Osteocyte (in vitro differentiated cells): Measurements from ENCODE around the gene GRAMD1A. TPM values are rescaled to one million over a fixed set of nuclear protein-coding genes. Genes with fewer than 3 reads are reported as not detected.
"Not testable (repeated sequence)": the region's sequence is repeated elsewhere in the genome, so short reads cannot be mapped to it uniquely, and the experiment has no call there.

Experiments
- DNase-seq: peaks from one replicate; pipeline ENCODE4 v3.0.0; 2021; ENCODE audit warnings: mixed read lengths; ENCODE audit not compliant: unreplicated experiment; ENCODE audit errors: extremely low spot score
- H3K27ac Mint-ChIP-seq: one replicate; pipeline ENCODE4 v1.8.0; 2021; ENCODE audit warnings: mild to moderate bottlenecking, mixed read lengths; ENCODE audit not compliant: unreplicated experiment
- H3K27me3 Mint-ChIP-seq: one replicate; pipeline ENCODE4 v1.8.0; 2021; ENCODE audit warnings: mixed read lengths; ENCODE audit not compliant: unreplicated experiment
- H3K36me3 Mint-ChIP-seq: one replicate; pipeline ENCODE4 v1.8.0; 2021; ENCODE audit warnings: mixed read lengths; ENCODE audit not compliant: unreplicated experiment
- H3K4me1 Mint-ChIP-seq: one replicate; pipeline ENCODE4 v1.8.0; 2021; ENCODE audit warnings: mixed read lengths; ENCODE audit not compliant: unreplicated experiment
- H3K4me3 Mint-ChIP-seq: one replicate; pipeline ENCODE4 v1.8.0; 2021; ENCODE audit warnings: mild to moderate bottlenecking, moderate library complexity, mixed read lengths; ENCODE audit not compliant: unreplicated experiment
- H3K9me3 Mint-ChIP-seq: one replicate; pipeline ENCODE4 v1.8.0; 2021; ENCODE audit warnings: mixed read lengths; ENCODE audit not compliant: unreplicated experiment
- total RNA-seq: library from RNA; stranded (reverse); gene quantifications from 2 replicates; pipeline ENCODE4 v1.2.1, GENCODE V29; 2021
- TF ChIP-seq, protein P1 (sequence below): fragments of 200-600 bp; sonication (generic); IDR thresholded peaks from 2 replicates; pipeline ENCODE4 v1.5.0; 2021; ENCODE audit warnings: antibody characterized with exemption, mild to moderate bottlenecking, moderate library complexity

GRAMD1A gene
- total RNA-seq, 1 donor from 2014 or later, result 80.8 TPM

DNA sequence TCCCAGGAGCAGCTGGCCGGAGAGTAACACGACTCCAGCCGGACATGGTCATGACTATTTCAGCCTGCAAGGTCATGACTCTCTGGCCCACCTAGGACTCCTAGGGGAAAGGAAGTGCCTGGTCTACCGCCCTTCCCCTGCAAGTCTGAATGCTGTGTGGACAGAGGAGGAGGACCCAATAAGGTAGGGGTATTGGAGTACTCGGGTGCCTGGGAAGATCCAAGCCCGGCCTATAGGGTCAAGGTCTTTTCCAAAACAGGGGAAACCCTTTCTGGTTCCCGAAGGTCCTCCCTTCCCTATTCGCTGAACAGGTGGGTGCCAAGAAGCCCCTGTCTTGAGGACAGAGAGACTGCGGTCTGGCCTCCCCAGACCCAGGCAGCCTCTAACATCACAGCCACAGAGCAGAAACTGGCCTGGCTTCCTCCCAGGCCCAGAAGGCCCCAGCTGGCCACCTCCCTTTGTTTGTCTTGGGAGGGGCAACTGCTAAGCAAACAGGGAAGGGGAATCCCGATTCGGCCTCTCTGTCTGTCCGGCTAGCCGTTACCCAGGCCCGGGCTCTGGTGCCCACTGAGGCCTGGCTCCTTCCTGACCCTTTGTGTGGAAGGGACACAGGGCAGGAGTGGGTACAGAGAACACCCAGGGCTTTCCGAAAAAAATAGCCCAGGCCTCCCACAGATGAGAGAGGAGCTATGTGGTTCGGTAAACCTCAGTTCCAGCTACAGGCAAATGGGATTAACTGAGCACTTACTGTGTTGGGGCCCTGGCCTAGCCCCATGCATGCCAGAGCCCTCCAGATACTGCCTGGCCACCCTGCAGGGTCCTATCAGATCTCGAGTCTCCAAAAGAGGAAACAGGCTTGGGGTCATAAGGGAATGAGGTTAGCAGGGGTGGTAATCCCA lies 5.2 kb upstream of the GRAMD1A start:
- H3K36me3 Mint-ChIP-seq, result no peaks in the 10 kb centered on the region
- no peak overlapping the region for H3K27ac Mint-ChIP-seq
- H3K4me3 Mint-ChIP-seq, result no peak overlapping the region
- no peaks in the 10 kb centered on the region for H3K27me3 Mint-ChIP-seq
- peaks cover 28% of the 10 kb centered on the region for H3K4me1 Mint-ChIP-seq
- no peaks in the 10 kb centered on the region for H3K9me3 Mint-ChIP-seq
- TF ChIP-seq, protein P1, sequence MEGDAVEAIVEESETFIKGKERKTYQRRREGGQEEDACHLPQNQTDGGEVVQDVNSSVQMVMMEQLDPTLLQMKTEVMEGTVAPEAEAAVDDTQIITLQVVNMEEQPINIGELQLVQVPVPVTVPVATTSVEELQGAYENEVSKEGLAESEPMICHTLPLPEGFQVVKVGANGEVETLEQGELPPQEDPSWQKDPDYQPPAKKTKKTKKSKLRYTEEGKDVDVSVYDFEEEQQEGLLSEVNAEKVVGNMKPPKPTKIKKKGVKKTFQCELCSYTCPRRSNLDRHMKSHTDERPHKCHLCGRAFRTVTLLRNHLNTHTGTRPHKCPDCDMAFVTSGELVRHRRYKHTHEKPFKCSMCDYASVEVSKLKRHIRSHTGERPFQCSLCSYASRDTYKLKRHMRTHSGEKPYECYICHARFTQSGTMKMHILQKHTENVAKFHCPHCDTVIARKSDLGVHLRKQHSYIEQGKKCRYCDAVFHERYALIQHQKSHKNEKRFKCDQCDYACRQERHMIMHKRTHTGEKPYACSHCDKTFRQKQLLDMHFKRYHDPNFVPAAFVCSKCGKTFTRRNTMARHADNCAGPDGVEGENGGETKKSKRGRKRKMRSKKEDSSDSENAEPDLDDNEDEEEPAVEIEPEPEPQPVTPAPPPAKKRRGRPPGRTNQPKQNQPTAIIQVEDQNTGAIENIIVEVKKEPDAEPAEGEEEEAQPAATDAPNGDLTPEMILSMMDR, result no peak
- DNase-seq, result no peak

DNA sequence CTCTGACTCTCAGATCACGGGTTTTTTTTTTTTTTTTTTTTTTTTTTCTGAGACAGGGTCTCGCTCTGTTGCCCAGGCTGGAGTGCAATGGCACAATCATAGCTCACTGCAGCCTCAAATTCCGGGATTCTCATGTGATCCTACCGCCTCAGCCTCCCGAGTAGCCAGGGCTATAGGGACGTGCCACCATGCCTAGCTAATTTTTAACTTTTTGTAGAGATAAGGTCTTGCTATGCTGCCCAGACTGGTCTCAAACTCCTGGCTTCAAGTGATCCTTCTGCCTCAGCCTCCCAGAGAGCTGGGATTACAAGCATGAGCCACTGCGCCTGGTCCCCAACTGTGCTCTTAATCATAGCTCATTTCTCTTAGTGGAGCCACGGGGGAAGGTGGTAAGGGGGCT lies 4.6 kb upstream of the GRAMD1A start:
- DNase-seq, result no peak
- H3K9me3 Mint-ChIP-seq, result no peaks in the 10 kb centered on the region
- H3K4me3 Mint-ChIP-seq, result no peak overlapping the region
- TF ChIP-seq, protein P1, result no peak
- no peaks in the 10 kb centered on the region for H3K27me3 Mint-ChIP-seq
- peaks cover 28% of the 10 kb centered on the region for H3K4me1 Mint-ChIP-seq
- H3K27ac Mint-ChIP-seq, result no peak overlapping the region
- H3K36me3 Mint-ChIP-seq, result no peaks in the 10 kb centered on the region

DNA sequence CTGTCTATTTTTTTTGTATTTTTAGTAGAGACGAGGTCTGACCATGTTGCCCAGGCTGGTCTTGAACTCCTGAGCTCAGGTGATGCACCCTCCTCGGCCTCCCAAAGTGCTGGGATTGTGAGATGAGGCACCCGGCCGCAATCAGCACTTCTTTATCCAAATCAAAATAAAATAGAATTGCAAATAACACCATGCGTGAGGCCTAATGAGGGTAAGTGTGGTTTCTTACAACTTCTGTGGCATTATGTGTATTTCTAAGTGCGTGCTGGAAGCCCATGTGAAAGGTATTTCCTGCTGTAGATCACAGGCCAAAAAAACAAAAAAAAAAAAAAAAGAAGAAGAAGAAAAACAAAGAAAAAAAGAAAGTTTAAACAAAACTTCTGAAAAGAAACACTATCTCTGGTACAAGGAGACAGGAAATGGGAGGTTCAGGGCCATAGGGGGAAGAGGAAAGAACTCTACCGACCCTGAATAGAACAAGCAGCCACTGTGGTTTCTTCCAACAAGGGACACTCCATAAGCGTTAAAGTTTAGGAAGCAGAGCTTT lies 3.0 kb upstream of the GRAMD1A start:
- H3K4me3 Mint-ChIP-seq, result peak overlapping the region; percentile 22
- DNase-seq, result no peak
- peaks cover 41% of the 10 kb centered on the region for H3K4me1 Mint-ChIP-seq
- H3K36me3 Mint-ChIP-seq, result no peaks in the 10 kb centered on the region
- no peaks in the 10 kb centered on the region for H3K27me3 Mint-ChIP-seq
- H3K9me3 Mint-ChIP-seq, result no peaks in the 10 kb centered on the region
- TF ChIP-seq, protein P1, result no peak
- H3K27ac Mint-ChIP-seq, result peak overlapping the region; percentile 78

DNA sequence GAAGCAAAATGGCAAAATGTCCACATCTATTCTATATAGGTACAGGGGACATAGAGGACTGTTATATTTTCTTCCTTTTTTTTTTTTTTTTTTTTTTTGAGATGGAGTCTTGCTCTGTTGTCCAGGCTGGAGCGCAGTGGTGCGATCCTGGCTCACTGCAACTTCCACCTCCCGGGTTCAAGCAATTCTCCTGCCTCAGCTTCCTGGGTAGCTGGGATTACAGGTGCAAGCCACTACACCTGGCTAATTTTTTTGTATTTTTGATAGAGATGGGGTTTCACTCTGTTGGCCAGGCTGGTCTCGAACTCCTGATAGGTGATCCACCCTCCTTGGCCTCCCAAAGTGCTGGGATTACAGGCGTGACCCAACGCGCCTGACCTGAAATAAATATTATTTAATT lies 1.9 kb upstream of the GRAMD1A start:
- not testable (repeated sequence) for H3K9me3 Mint-ChIP-seq, DNase-seq, H3K4me3 Mint-ChIP-seq, H3K36me3 Mint-ChIP-seq, H3K27me3 Mint-ChIP-seq
- Mint-ChIP-seq H3K4me1 (peaks cover 49% of the 10 kb centered on the region), H3K27ac (peak overlapping the region; percentile 95)

DNA sequence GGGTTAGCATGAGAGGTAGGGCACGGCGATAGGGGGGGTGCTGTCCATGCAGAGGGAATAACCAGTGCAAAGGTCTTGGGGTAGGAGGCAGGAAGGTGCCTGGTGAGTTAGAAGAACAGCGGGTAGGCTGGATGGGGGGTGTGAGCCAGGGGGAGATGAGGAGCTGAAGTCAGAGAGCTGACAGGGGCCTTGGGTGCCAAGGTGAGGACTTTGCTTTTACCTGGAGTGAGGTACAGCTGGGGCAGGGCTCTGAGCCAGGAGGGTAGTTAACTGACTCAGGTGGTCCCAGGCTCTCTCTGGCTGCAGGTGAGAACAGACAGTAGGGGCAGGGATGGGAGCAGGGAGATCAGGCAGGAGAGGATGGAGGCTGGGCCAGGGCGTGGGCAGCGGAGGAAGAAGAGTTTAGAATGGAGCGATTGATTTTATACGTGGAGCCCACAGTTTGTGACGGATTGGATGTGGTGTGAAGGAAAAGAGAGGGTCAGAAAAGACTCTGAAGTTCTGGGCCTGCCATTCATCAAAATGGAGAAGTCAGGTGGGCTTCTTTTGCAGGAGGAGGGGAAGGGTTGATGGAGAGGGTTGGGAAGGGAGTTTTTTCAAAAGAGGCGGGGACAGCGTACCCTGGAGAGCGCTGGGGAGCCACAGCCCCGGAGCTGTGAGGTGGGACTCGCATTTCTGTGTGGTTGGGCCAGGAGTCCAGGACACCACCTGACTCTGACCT lies 1.2 kb upstream of the GRAMD1A start:
- H3K4me1 Mint-ChIP-seq, result peaks cover 54% of the 10 kb centered on the region
- peak overlapping the region; percentile 95 for H3K27ac Mint-ChIP-seq
- no peaks in the 10 kb centered on the region for H3K27me3 Mint-ChIP-seq
- H3K36me3 Mint-ChIP-seq, result no peaks in the 10 kb centered on the region
- no peak for DNase-seq
- TF ChIP-seq, protein P1, result no peak
- no peaks in the 10 kb centered on the region for H3K9me3 Mint-ChIP-seq
- peak overlapping the region; percentile 79 for H3K4me3 Mint-ChIP-seq
